ENCODE measurements around the gene MEST. TPM values are rescaled to one million over a fixed set of nuclear protein-coding genes. Genes with fewer than 3 reads are reported as not detected.
"Not testable (repeated sequence)": the region's sequence is repeated elsewhere in the genome, so short reads cannot be mapped to it uniquely, and the experiment has no call there.

The MEST gene
- total and polyA plus RNA-seq, 12 donors = 50.1 to 277 (median 138) TPM

DNA sequence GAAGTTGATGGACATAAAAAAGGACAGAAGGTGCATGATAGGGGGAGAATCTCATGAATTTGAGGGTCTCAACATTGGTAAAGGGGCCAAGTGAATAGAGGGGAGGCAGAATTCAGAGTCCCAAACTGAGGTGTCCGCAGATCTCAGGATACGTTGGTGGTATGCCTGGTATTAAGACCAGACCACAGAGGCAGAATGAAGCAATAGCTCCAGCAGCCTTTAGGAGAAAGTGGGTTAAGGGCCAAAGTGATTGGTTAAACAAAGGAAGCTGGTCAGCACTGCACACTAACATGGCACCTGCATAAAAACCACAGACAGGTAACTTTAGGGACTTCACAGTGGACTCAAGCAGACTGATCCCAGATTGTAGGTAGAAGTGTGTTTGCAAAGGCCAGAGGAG is 37.5 kb downstream of the MEST start:
- Histone ChIP-seq H3K4me3 (no peak overlapping the region), H3K27ac (no peak overlapping the region), H3K36me3 (replicated peaks in 1 of 2) (no peaks in the 10 kb centered on the region), H3K9me3 (replicated peaks in 1 of 3) (no peaks in the 10 kb centered on the region), H3K27me3 (no peaks in the 10 kb centered on the region), H3K4me1 (replicated peaks in 1 of 2) (no peaks in the 10 kb centered on the region)
- no peak for DNase-seq
- no peak for TF ChIP-seq POLR2A (IDR thresholded peaks at IDR 0.05)
- TF ChIP-seq, protein P1, sequence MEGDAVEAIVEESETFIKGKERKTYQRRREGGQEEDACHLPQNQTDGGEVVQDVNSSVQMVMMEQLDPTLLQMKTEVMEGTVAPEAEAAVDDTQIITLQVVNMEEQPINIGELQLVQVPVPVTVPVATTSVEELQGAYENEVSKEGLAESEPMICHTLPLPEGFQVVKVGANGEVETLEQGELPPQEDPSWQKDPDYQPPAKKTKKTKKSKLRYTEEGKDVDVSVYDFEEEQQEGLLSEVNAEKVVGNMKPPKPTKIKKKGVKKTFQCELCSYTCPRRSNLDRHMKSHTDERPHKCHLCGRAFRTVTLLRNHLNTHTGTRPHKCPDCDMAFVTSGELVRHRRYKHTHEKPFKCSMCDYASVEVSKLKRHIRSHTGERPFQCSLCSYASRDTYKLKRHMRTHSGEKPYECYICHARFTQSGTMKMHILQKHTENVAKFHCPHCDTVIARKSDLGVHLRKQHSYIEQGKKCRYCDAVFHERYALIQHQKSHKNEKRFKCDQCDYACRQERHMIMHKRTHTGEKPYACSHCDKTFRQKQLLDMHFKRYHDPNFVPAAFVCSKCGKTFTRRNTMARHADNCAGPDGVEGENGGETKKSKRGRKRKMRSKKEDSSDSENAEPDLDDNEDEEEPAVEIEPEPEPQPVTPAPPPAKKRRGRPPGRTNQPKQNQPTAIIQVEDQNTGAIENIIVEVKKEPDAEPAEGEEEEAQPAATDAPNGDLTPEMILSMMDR (IDR thresholded peaks at IDR 0.05) = no peak
- intact Hi-C loops (cut with DNase I) = no loop called here
- 86 to 98% (median 92%) methylated on average over 2 of the region's 2 CpGs for WGBS, 4 donors

DNA sequence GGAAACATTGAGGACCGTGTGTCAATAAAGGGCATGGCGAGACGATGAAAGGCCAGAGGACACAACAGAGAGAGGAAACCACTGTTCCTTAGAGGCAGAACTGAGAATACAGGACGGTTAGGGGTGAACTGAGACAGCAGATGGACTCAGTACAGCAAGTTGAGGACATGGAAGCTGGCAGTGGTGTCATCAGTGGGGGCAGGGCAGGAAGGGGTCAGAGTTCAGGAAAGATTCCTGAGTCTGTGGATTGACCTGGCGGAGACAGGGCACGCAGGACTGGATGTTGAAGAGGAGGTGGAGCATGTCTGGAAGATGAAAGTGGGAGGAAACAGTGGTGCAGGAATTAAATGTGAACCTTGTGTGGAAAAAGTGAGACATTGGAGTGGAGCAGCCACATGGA is 46.0 kb downstream of the MEST start:
- H3K27me3 ChIP-seq; H3K27ac ChIP-seq; H3K4me1 ChIP-seq (replicated peaks in 1 of 2); H3K36me3 ChIP-seq (replicated peaks in 1 of 2); intact Hi-C loops (cut with DNase I); H3K4me3 ChIP-seq; DNase-seq; H3K9me3 ChIP-seq (replicated peaks in 1 of 3): not testable (repeated sequence)
- WGBS, 4 donors = 82 to 93% (median 88%) methylated on average over 6 of the region's 6 CpGs

DNA sequence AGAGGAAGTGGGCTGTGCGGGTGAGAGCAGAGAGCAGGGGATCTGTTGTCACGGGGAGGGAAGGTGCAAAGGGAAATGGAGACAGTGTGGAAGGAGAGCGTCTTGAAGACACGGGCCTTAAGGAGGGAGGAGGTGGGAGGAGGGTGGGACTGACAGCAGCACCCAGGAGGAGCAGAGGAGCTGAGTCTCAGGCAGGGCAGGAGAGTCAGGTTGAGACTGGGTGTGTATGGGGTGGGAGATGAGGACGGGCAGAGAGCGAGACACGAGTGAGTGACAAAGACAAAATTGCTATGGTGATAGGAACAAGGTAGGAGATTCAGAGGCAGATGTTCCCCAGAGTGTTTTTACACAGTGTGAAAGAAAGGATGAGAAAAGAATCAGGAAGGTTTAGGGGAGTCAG is 49.4 kb downstream of the MEST start:
- H3K36me3 ChIP-seq (replicated peaks in 1 of 2); H3K27me3 ChIP-seq; intact Hi-C loops (cut with DNase I); H3K27ac ChIP-seq; H3K4me1 ChIP-seq (replicated peaks in 1 of 2); H3K9me3 ChIP-seq (replicated peaks in 1 of 3); DNase-seq; H3K4me3 ChIP-seq: not testable (repeated sequence)
- 89 to 95% (median 92%) methylated on average over 7 of the region's 7 CpGs for WGBS, 4 donors

DNA sequence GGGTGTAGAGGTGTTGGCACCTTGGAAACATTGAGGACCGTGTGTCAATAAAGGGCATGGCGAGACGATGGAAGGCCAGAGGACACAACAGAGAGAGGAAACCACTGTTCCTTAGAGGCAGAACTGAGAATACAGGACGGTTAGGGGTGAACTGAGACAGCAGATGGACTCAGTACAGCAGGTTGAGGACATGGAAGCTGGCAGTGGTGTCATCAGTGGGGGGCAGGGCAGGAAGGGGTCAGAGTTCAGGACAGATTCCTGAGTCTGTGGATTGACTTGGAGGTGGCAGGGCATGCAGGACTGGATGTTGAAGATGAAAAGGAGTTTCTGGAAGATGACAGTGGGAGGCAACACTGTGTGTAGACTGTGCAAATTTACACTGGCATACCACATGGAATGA is 50.4 kb downstream of the MEST start:
- H3K27me3 ChIP-seq; DNase-seq; H3K4me1 ChIP-seq (replicated peaks in 1 of 2); H3K36me3 ChIP-seq (replicated peaks in 1 of 2); H3K9me3 ChIP-seq (replicated peaks in 1 of 3); H3K27ac ChIP-seq; H3K4me3 ChIP-seq; intact Hi-C loops (cut with DNase I): not testable (repeated sequence)
- WGBS, 4 donors = 72 to 86% (median 79%) methylated on average over 4 of the region's 4 CpGs

DNA sequence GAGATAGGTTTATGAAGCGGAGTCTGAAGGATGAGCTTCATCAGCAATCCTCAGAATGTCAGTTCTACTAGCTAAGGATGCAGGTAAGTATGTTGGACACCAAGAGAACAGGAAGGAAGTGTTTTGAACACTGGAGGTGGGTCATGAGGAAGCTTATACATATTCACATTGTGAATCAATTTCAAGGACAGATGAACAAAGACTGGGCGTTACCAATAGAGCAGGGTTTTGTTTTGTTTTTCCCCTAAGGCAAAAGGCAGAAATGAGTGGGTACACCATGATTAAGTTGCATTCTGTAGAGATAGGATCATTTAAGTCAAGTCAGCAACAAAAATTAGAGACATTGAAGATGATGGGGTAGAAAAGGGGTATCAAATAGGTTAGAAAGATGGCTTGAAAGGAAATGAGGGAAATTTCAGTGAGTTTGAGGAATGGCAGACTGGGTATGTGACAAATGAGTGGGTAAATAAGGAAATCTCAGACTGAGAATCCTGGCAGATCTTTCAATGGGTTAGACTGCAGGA is 51.7 kb downstream of the MEST start:
- H3K27ac ChIP-seq = no peak overlapping the region
- 77 to 93% (median 89%) methylated on average over 2 of the region's 2 CpGs for WGBS, 4 donors
- intact Hi-C loops (cut with DNase I) = no loop called here
- DNase-seq = no peak
- H3K36me3 ChIP-seq (replicated peaks in 1 of 2) = no peaks in the 10 kb centered on the region
- no peaks in the 10 kb centered on the region for H3K4me1 ChIP-seq (replicated peaks in 1 of 2)
- no peaks in the 10 kb centered on the region for H3K27me3 ChIP-seq
- TF ChIP-seq POLR2A (IDR thresholded peaks at IDR 0.05) = no peak
- H3K4me3 ChIP-seq = no peak overlapping the region
- H3K9me3 ChIP-seq (replicated peaks in 1 of 3) = no peaks in the 10 kb centered on the region

DNA sequence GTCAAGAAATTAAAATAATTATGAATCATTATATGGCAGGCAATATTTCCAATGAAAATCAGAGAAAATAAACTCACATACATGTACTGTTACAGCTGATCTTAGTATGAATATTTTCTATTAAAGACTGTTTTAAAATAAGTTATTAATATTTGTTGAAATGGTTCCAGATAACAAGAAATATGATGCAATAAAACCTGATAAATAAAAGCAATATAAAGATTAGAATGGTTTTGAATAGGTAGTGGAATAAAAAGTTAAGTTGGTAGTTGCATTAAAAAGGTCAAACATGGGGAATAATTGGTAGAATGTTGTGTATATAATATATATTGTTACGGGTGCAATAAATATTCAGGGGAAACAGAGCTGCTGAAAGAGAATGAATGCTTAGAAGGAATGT is 52.5 kb downstream of the MEST start:
- H3K36me3 ChIP-seq (replicated peaks in 1 of 2) = no peaks in the 10 kb centered on the region
- intact Hi-C loops (cut with DNase I) = no loop called here
- no peak overlapping the region for H3K4me3 ChIP-seq
- no peaks in the 10 kb centered on the region for H3K9me3 ChIP-seq (replicated peaks in 1 of 3)
- WGBS, 4 donors = 96 to 100% (median 98%) methylated on average over 1 of the region's 1 CpG
- no peaks in the 10 kb centered on the region for H3K27me3 ChIP-seq
- TF ChIP-seq, protein P1 (IDR thresholded peaks at IDR 0.05) = no peak
- TF ChIP-seq POLR2A (IDR thresholded peaks at IDR 0.05) = no peak
- no peak overlapping the region for H3K27ac ChIP-seq
- no peaks in the 10 kb centered on the region for H3K4me1 ChIP-seq (replicated peaks in 1 of 2)
- DNase-seq = no peak
